GM12878 (cell line): ENCODE measurements around the gene EXOC4. TPM values are rescaled to one million over a fixed set of nuclear protein-coding genes. Genes with fewer than 3 reads are reported as not detected.
A peak's percentile ranks its signal among the peaks of the same experiment; 100 is the strongest.

Experiments
- ATAC-seq: fragments of 200-7000 bp; cut with Tn5 transposase; 3 replicates; pipeline ENCODE4 v1.9.1; 2020; ENCODE audit warnings: mild to moderate bottlenecking, moderate library complexity
- Bru-seq: library from RNA; stranded (reverse); fragments of 400-500 nt; gene quantifications from one replicate; lab custom pipeline; 2021; lab: Mats Ljungman, UMichigan
- BruChase-seq, 2 experiments: library from RNA; stranded (reverse); fragments of 400-500 nt; gene quantifications; one replicate each; lab custom pipeline; 2021; lab: Mats Ljungman, UMichigan
- BruUV-seq: library from RNA; stranded (reverse); fragments of 400-500 nt; replicated peaks from 2 replicates; lab custom pipeline; 2021; lab: Mats Ljungman, UMichigan
- CTCF ChIA-PET: fragments of 300-600 bp; sonication (Branson Sonifier 250); formaldehyde crosslinking; extraction: SDS; loops from one replicate; lab custom pipeline; 2021; ENCODE audit warnings: inconsistent platforms; lab: Yijun Ruan, JAX
- POLR2A ChIA-PET: fragments of 350-600 bp; formaldehyde crosslinking; extraction: SDS; loops from one replicate; lab custom pipeline; 2021; ENCODE audit warnings: inconsistent platforms; lab: Charles Lee
- RAD21 ChIA-PET: fragments of 300-600 bp; sonication (Branson Sonifier 250); formaldehyde crosslinking; loops from one replicate; lab custom pipeline; 2023; ENCODE audit warnings: antibody characterized with exemption; ENCODE audit not compliant: unreplicated experiment; lab: Charles Lee
- SMC1A ChIA-PET: fragments of 300-600 bp; sonication (Branson Sonifier 250); formaldehyde crosslinking; loops from one replicate; lab custom pipeline; 2023; ENCODE audit not compliant: unreplicated experiment, uncharacterized antibody; lab: Charles Lee
- DNase-seq: peaks from one replicate; pipeline ENCODE4 v3.0.0-alpha.2; 2011; ENCODE audit warnings: low read depth, low spot score
- FAIRE-seq: peaks from 3 replicates; lab custom pipeline; 2011; peaks lifted over from hg19 to GRCh38; lab: Jason Lieb, UNC
- H2AFZ ChIP-seq: 2 replicates; pipeline ENCODE4 v1.6.0; 2011; ENCODE audit warnings: low read depth, low read length, control low read depth; ENCODE audit not compliant: control insufficient read depth
- H3K27ac ChIP-seq: 2 replicates; pipeline ENCODE4 v1.5.1; 2011; ENCODE audit warnings: control low read depth; ENCODE audit not compliant: control insufficient read depth, insufficient read depth
- H3K27me3 ChIP-seq, 2 experiments: replicated peaks in 1 of 2; 2 replicates each; pipeline versions ENCODE4 v1.6.0 to v1.6.1; 2011; ENCODE audit warnings: low read length in 1 of 2; ENCODE audit not compliant: control insufficient read depth in 2 of 2, insufficient read depth in 2 of 2
- H3K36me3 ChIP-seq, 2 experiments: 2 replicates each; pipeline ENCODE4 v1.5.1; 2011; ENCODE audit warnings: low read length in 1 of 2; ENCODE audit not compliant: control insufficient read depth in 2 of 2, insufficient read depth in 2 of 2
- H3K4me1 ChIP-seq: 2 replicates; pipeline ENCODE4 v1.6.1; 2011; ENCODE audit warnings: mild to moderate bottlenecking, low read length, moderate library complexity, mixed read lengths; ENCODE audit not compliant: control insufficient read depth, insufficient read depth
- H3K4me2 ChIP-seq: 2 replicates; pipeline ENCODE4 v1.6.0; 2011; ENCODE audit warnings: control low read depth; ENCODE audit not compliant: control insufficient read depth, insufficient read depth
- H3K4me3 ChIP-seq: fragments of 200-600 bp; sonication (generic); 2 replicates; pipeline ENCODE4 v1.5.1; 2016
- H3K79me2 ChIP-seq: 2 replicates; pipeline ENCODE4 v1.6.0; 2011; ENCODE audit warnings: low read length; ENCODE audit not compliant: control insufficient read depth, insufficient read depth
- H3K9ac ChIP-seq: 2 replicates; pipeline ENCODE4 v1.8.0; 2011; ENCODE audit warnings: low read length, control low read depth, mixed read lengths; ENCODE audit not compliant: control insufficient read depth, insufficient read depth
- H3K9me3 ChIP-seq: replicated peaks from 3 replicates; pipeline ENCODE4 v1.5.1; 2011; ENCODE audit warnings: mild to moderate bottlenecking, low read length; ENCODE audit not compliant: control insufficient read depth, insufficient read depth
- H4K20me1 ChIP-seq: 2 replicates; pipeline ENCODE4 v1.6.0; 2011; ENCODE audit not compliant: control insufficient read depth, insufficient read depth
- IRF4 ChIP-seq: IDR thresholded peaks from 2 replicates; pipeline ENCODE4 v1.6.1; 2011; ENCODE audit warnings: low read depth, low read length
- NFIC ChIP-seq: IDR thresholded peaks from 2 replicates; pipeline ENCODE4 v1.6.1; 2012; ENCODE audit warnings: low read depth, mild to moderate bottlenecking, inconsistent platforms, low read length, moderate library complexity
- PML ChIP-seq: IDR thresholded peaks from 2 replicates; pipeline ENCODE4 v1.6.1; 2012; ENCODE audit warnings: low read length, inconsistent platforms
- POLR2AphosphoS2 ChIP-seq: IDR thresholded peaks from 2 replicates; pipeline ENCODE4 v1.6.1; 2011; ENCODE audit warnings: low read depth, mild to moderate bottlenecking, low read length, improper control_type of control experiment, moderate library complexity
- SP1 ChIP-seq: IDR thresholded peaks from one replicate; pipeline ENCODE4 v1.6.1; 2011; ENCODE audit warnings: low read depth, low read length
- SREBF2 ChIP-seq: IDR thresholded peaks from 2 replicates; pipeline ENCODE4 v1.6.1; 2012; ENCODE audit warnings: mild to moderate bottlenecking, low read length
- TBL1XR1 ChIP-seq: IDR thresholded peaks from 2 replicates; pipeline ENCODE4 v1.6.1; 2012; ENCODE audit warnings: low read depth, low read length, improper control_type of control experiment
- WGBS: methylation state at CpG from one replicate; pipeline ENCODE4 v1.1.6; 2016; ENCODE audit warnings: low lambda C conversion rate; ENCODE audit not compliant: insufficient replicate concordance, insufficient coverage; ENCODE audit errors: missing lambda C conversion rate; 5-methylcytosine and 5-hydroxymethylcytosine counted together
- in situ Hi-C: fragments of 300-500 bp; cut with MboI; formaldehyde crosslinking; loops from 9 replicates; pipeline ENCODE4 v1.14.3; 2018; ENCODE audit warnings: mixed read lengths
- intact Hi-C: fragments of 100-400 bp; cut with micrococcal nuclease; formaldehyde crosslinking; loops from one replicate; pipeline ENCODE4 v1.14.2; 2022; ENCODE audit not compliant: unreplicated experiment
- long read RNA-seq, 2 experiments: library from polyadenylated mRNA; unstranded; transcript quantifications; one replicate each; pipeline ENCODE4 v2.0.0, GENCODE V29; 2019 to 2020
- polyA minus RNA-seq, 3 experiments: library from RNA; depleted of rRNA, polyadenylated mRNA; stranded (reverse); fragments of >200 nt; gene quantifications; 2 replicates each; pipeline ENCODE4 v1.2.3, GENCODE V29; 2011
- polyA plus RNA-seq, 11 experiments: library from polyadenylated mRNA; depleted of rRNA in 4 of 11; unstranded in 6 of 11; stranded (reverse) in 5 of 11; fragments of >200 nt; fragmentation: Nextera tagmentation in 4 of 11; fragmentation: Illumina TruSeq in 1 of 11; extraction: Ambion mirVana in 4 of 11; extraction: Trizol in 1 of 11; gene quantifications; 1 replicate in 1 of 11; 2 replicates in 10 of 11; pipeline versions ENCODE4 v1.2.1 to v1.2.3, GENCODE V29; 2011 to 2016; ENCODE audit warnings: inconsistent platforms in 2 of 11, missing spikeins in 2 of 11, low read depth in 1 of 11
- total RNA-seq, 4 experiments: library from RNA; depleted of rRNA in 3 of 4; stranded (reverse); fragments of >200 nt in 3 of 4; fragmentation: Illumina TruSeq in 1 of 4; extraction: Trizol in 1 of 4; gene quantifications; 2 replicates each; pipeline versions ENCODE4 v1.2.1 to v1.2.3, GENCODE V29; 2013 to 2021
- TF ChIP-seq, protein P1 (sequence below): fragments of 450-650 bp; IDR thresholded peaks from 2 replicates; pipeline ENCODE4 v1.6.1; 2018; ENCODE audit warnings: borderline replicate concordance, mild to moderate bottlenecking; ENCODE audit not compliant: partially characterized antibody
- TF ChIP-seq, protein P2 (sequence below): fragments of 450-650 bp; formaldehyde crosslinking; IDR thresholded peaks from 2 replicates; pipeline ENCODE4 v1.4.0; 2022; ENCODE audit warnings: mild to moderate bottlenecking, moderate library complexity
- TF ChIP-seq, protein P3 (sequence below): fragments of 450-650 bp; IDR thresholded peaks from 2 replicates; pipeline ENCODE4 v1.6.1; 2017; ENCODE audit warnings: low read depth, mild to moderate bottlenecking, moderate library complexity

Gene EXOC4
- total RNA-seq (2013; cell fraction: nucleolus; rRNA removed) = 384 and 424 TPM in 2 replicates
- total RNA-seq (2014; rRNA removed) (38.2 and 45.6 TPM in 2 replicates), total RNA-seq (2014; rRNA removed; fragmentation: Illumina TruSeq; extraction: Trizol) (37.3 and 38.3 TPM in 2 replicates), total RNA-seq (2021) (36.5 and 44.5 TPM in 2 replicates), polyA plus RNA-seq (2011; rRNA removed) (41.1 and 47.1 TPM in 2 replicates), polyA plus RNA-seq (2014; fragmentation: Illumina TruSeq; extraction: Trizol) (33.6 and 41.8 TPM in 2 replicates), polyA plus RNA-seq (2014; fragmentation: Nextera tagmentation; extraction: Ambion mirVana) (10 to 100 TPM; 13.2 to 14.5 TPM), polyA plus RNA-seq (2014; rRNA removed) (21.8 and 24.6 TPM in 2 replicates), polyA plus RNA-seq (2016; fragmentation: Nextera tagmentation; extraction: Ambion mirVana) (10 to 100 TPM; 24.1 to 25.7 TPM), polyA minus RNA-seq (2011; rRNA and poly(A)+ RNA removed) (145 and 159 TPM in 2 replicates), Bru-seq, nascent RNA (percentile 70 among the genes with signal in this experiment), BruChase-seq, experiment 1, labeled RNA remaining after a 6-hour chase (percentile 60 among the genes with signal in this experiment), BruChase-seq, experiment 2, labeled RNA remaining after a 2-hour chase (percentile 58 among the genes with signal in this experiment)
- 19.3 TPM for polyA plus RNA-seq (2011; ENCODE audit: low read depth)
- polyA plus RNA-seq (2011; cell fraction: cytosol; rRNA removed) = 30.6 and 33.0 TPM in 2 replicates
- polyA plus RNA-seq (2011; cell fraction: nucleus; rRNA removed) = 33.3 and 42.1 TPM in 2 replicates
- 21.7 and 24.2 TPM in 2 replicates for polyA plus RNA-seq (2012)
- polyA minus RNA-seq (2011; cell fraction: cytosol; rRNA and poly(A)+ RNA removed) = 20.8 TPM in 2 replicates
- polyA minus RNA-seq (2011; cell fraction: nucleus; rRNA and poly(A)+ RNA removed) = 150 and 184 TPM in 2 replicates
- long read RNA-seq, experiment 1, full-length matches to known transcripts = 4 of 7 reads
- long read RNA-seq, experiment 1, partial matches to known transcripts = 1 of 7 reads
- long read RNA-seq, experiment 1, other reads (novel, unspliced or antisense) = 2 of 7 reads
- long read RNA-seq, experiment 2, full-length matches to known transcripts = 9 of 46 reads
- long read RNA-seq, experiment 2, partial matches to known transcripts = 20 of 46 reads
- long read RNA-seq, experiment 2, other reads (novel, unspliced or antisense) = 17 of 46 reads

DNA sequence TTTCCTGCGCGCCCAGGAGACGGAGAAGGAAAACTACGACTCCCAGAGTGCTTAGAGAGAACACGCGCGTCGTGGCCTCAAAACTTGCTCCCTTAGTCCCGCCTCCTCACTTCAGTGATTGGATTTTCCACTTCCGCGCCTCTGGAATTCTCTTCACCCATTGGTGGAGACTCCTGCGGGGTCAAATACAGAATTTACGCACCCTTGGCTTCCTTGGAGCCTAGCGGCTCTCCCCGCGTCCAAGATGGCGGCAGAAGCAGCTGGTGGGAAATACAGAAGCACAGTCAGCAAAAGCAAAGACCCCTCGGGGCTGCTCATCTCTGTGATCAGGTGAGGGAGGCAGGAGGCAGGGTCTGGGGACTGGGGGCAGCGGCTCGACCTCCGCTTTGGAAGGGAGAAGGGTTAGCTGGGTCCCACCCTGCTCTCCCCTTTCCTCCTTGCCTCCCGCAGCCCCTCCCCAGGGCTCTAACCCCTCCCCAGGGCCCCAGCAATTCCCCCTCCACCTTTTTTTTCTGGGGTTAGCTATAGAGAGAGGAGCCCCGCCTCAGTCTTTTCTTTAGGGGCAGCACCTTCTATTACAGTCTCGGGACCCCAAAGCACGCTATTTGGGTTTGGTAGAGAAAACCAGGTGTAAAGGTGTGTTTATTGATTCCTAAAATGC lies at the start of gene EXOC4:
Gene EXOC4, plus strand, starts transcription at position 221 of the 661 bp plus-strand sequence.
- Histone ChIP-seq H3K79me2 (peaks cover 23% of the 10 kb centered on the region), H3K27ac (peak within 1 kb of the TSS; percentile 74), H2AFZ (peak within 1 kb of the TSS; percentile 78), H3K27me3 (no peaks in the 10 kb centered on the region), H3K9me3 (no peaks in the 10 kb centered on the region; the same call in 2 of the 3 replicates), H3K4me2 (peak within 1 kb of the TSS; percentile 75), H3K4me1 (no peaks in the 10 kb centered on the region), H3K4me3 (peak within 1 kb of the TSS; percentile 94), H3K36me3 (no peaks in the 10 kb centered on the region; a peak in 1 of 4 replicates), H3K9ac (peak within 1 kb of the TSS; percentile 79), H4K20me1 (no peaks in the 10 kb centered on the region)
- ATAC-seq (peak; percentile 99), FAIRE-seq (peak; percentile 97), DNase-seq (peak; percentile 95)
- CTCF ChIA-PET = interaction anchor here (0.9 to 1.5 kb wide), 4 partner anchors 12 to 181 kb away, joined by 3 to 7 read pairs (median 4); no protein-coding TSS in a partner anchor
- SMC1A ChIA-PET = interaction anchor here (0.6 to 1.4 kb wide), 6 partner anchors 14 to 400 kb away, joined by 3 to 4 read pairs (median 3); no protein-coding TSS in a partner anchor
- 1% methylated on average over 24 of the region's 25 CpGs for WGBS
- intact Hi-C loops = loop anchor here (2.0 kb wide), 1 partner anchor 170 kb away; the partner anchor contains the start of gene CHCHD3
- POLR2A ChIA-PET = interaction anchor here (0.7 to 1.1 kb wide), 4 partner anchors 9 to 209 kb away, joined by 3 to 6 read pairs (median 4); partner anchors contain the start of gene CHCHD3
- RAD21 ChIA-PET = no interaction called here
- in situ Hi-C loops = no loop called here
- no TSS peak for BruUV-seq
- peak; percentile 33; the same call in 1 of the 2 replicates for TF ChIP-seq PML
- TF ChIP-seq, protein P1, sequence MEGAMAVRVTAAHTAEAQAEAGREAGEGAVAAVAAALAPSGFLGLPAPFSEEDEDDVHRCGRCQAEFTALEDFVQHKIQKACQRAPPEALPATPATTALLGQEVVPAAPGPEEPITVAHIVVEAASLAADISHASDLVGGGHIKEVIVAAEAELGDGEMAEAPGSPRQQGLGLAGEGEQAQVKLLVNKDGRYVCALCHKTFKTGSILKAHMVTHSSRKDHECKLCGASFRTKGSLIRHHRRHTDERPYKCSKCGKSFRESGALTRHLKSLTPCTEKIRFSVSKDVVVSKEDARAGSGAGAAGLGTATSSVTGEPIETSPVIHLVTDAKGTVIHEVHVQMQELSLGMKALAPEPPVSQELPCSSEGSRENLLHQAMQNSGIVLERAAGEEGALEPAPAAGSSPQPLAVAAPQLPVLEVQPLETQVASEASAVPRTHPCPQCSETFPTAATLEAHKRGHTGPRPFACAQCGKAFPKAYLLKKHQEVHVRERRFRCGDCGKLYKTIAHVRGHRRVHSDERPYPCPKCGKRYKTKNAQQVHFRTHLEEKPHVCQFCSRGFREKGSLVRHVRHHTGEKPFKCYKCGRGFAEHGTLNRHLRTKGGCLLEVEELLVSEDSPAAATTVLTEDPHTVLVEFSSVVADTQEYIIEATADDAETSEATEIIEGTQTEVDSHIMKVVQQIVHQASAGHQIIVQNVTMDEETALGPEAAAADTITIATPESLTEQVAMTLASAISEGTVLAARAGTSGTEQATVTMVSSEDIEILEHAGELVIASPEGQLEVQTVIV = peak; percentile 55
- TF ChIP-seq TBL1XR1 = peak; percentile 59; the same call in 1 of the 2 replicates
- no peak for TF ChIP-seq SREBF2
- TF ChIP-seq, protein P2, sequence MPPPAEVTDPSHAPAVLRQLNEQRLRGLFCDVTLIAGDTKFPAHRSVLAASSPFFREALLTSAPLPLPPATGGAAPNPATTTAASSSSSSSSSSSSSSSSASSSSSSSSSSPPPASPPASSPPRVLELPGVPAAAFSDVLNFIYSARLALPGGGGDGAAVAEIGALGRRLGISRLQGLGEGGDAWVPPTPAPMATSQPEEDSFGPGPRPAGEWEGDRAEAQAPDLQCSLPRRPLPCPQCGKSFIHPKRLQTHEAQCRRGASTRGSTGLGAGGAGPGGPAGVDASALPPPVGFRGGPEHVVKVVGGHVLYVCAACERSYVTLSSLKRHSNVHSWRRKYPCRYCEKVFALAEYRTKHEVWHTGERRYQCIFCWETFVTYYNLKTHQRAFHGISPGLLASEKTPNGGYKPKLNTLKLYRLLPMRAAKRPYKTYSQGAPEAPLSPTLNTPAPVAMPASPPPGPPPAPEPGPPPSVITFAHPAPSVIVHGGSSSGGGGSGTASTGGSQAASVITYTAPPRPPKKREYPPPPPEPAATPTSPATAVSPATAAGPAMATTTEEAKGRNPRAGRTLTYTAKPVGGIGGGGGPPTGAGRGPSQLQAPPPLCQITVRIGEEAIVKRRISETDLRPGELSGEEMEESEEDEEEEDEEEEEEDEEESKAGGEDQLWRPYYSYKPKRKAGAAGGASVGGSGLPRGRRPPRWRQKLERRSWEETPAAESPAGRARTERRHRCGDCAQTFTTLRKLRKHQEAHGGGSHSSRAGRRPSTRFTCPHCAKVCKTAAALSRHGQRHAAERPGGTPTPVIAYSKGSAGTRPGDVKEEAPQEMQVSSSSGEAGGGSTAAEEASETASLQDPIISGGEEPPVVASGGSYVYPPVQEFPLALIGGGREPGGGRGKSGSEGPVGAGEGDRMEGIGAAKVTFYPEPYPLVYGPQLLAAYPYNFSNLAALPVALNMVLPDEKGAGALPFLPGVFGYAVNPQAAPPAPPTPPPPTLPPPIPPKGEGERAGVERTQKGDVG (CRISPR knock-in tag) = no peak
- peak; percentile 95 for TF ChIP-seq SP1
- TF ChIP-seq POLR2AphosphoS2 = 0 out of 2 replicates have a peak, but pooled peaks have one; percentile 55
- TF ChIP-seq, protein P3, sequence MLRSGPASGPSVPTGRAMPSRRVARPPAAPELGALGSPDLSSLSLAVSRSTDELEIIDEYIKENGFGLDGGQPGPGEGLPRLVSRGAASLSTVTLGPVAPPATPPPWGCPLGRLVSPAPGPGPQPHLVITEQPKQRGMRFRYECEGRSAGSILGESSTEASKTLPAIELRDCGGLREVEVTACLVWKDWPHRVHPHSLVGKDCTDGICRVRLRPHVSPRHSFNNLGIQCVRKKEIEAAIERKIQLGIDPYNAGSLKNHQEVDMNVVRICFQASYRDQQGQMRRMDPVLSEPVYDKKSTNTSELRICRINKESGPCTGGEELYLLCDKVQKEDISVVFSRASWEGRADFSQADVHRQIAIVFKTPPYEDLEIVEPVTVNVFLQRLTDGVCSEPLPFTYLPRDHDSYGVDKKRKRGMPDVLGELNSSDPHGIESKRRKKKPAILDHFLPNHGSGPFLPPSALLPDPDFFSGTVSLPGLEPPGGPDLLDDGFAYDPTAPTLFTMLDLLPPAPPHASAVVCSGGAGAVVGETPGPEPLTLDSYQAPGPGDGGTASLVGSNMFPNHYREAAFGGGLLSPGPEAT = peak; percentile 35; the same call in 1 of the 2 replicates
- 0 out of 2 replicates have a peak, but pooled peaks have one; percentile 19 for TF ChIP-seq NFIC
- TF ChIP-seq IRF4 = 0 out of 2 replicates have a peak, but pooled peaks have one; percentile 9
